K562 (cell line): Measurements from ENCODE around the gene EML5. TPM values are rescaled to one million over a fixed set of nuclear protein-coding genes. Genes with fewer than 3 reads are reported as not detected.

ENCODE experiments used
- FOXM1 ChIP-seq, 2 experiments: fragments of 450-650 bp in 1 of 2; sonication (generic) in 1 of 2; formaldehyde crosslinking in 1 of 2; IDR thresholded peaks; 2 replicates each; pipeline versions ENCODE4 v1.6.1 to v1.9.0; 2017 to 2022; ENCODE audit warnings: low read depth in 2 of 2, mild to moderate bottlenecking in 2 of 2, missing genetic modification reagents in 1 of 2, moderate library complexity in 1 of 2
- KHSRP ChIP-seq: fragments of 450-650 bp; IDR thresholded peaks from 2 replicates; pipeline ENCODE4 v1.6.1; 2017
- MGA ChIP-seq: fragments of 450-650 bp; IDR thresholded peaks from 2 replicates; pipeline ENCODE4 v1.6.1; 2016; ENCODE audit warnings: mild to moderate bottlenecking, moderate library complexity
- polyA plus RNA-seq, 8 experiments: library from polyadenylated mRNA; depleted of rRNA in 4 of 8; stranded (reverse) in 5 of 8; unstranded in 3 of 8; fragments of >200 nt; fragmentation: Nextera tagmentation in 2 of 8; fragmentation: Illumina TruSeq in 1 of 8; extraction: Ambion mirVana in 2 of 8; extraction: Trizol in 1 of 8; gene quantifications; 2 replicates each; pipeline versions ENCODE4 v1.2.1 to v1.2.3, GENCODE V29; 2011 to 2014; ENCODE audit warnings: inconsistent platforms in 1 of 8, missing spikeins in 1 of 8
- total RNA-seq, 7 experiments: library from RNA; depleted of rRNA in 6 of 7; stranded (reverse); fragments of >200 nt in 6 of 7; fragmentation: Illumina TruSeq in 2 of 7; extraction: Trizol in 2 of 7; gene quantifications; 2 replicates each; pipeline versions ENCODE4 v1.2.1 to v1.2.3, GENCODE V29; 2011 to 2021; ENCODE audit warnings: low replicate concordance in 1 of 7

The EML5 gene
- total and polyA plus RNA-seq, 9 of the 15 experiments (the other 6 are each of a cell fraction or from before 2014, with no cell fraction given) = 0.06 to 0.34 (median 0.22) TPM

- TF ChIP-seq MGA (no peak), FOXM1 (IDR thresholded peaks at IDR 0.05; ENCODE audit: low read depth) (no peak), FOXM1 (CRISPR knock-in tag; IDR thresholded peaks at IDR 0.05; ENCODE audit: low read depth) (no peak), KHSRP (no peak)
These were observed 224.6 kb downstream of the EML5 start (continued) for GRCh38 chr14:88568196-88568595.
